ENCODE results near the gene RPRD1B.

RPRD1B gene

GRCh38 chr20:38043512-38044300 is 10.2 kb downstream of the RPRD1B start:
- no peak for DNase-seq

- no peak for DNase-seq
These were observed 11.1 kb downstream of the RPRD1B start for GRCh38 chr20:38044685-38045084.

GRCh38 chr20:38046572-38046971 is 13.0 kb downstream of the RPRD1B start:
- no peak for DNase-seq

GRCh38 chr20:38049800-38050199 is 16.3 kb downstream of the RPRD1B start:
- no peak for DNase-seq

- no peak for DNase-seq
These were observed 17.1 kb downstream of the RPRD1B start for GRCh38 chr20:38050686-38051085.

GRCh38 chr20:38052870-38053269 is 19.3 kb downstream of the RPRD1B start:
- DNase-seq: no peak

GRCh38 chr20:38054647-38055046 is 21.1 kb downstream of the RPRD1B start:
- no peak for DNase-seq

GRCh38 chr20:38055294-38055693 is 21.7 kb downstream of the RPRD1B start:
- DNase-seq: no peak

GRCh38 chr20:38055848-38056247 is 22.3 kb downstream of the RPRD1B start:
- peak; percentile 55 for DNase-seq

GRCh38 chr20:38057351-38057972 is 23.9 kb downstream of the RPRD1B start:
- DNase-seq: peak; percentile 85

- DNase-seq: no peak
These were observed 26.3 kb downstream of the RPRD1B start for GRCh38 chr20:38059832-38060231.

- no peak for DNase-seq
These were observed 27.0 kb downstream of the RPRD1B start for GRCh38 chr20:38060536-38060935.

- peak; percentile 32 for DNase-seq
These were observed 27.6 kb downstream of the RPRD1B start for GRCh38 chr20:38061109-38061508.

GRCh38 chr20:38062890-38063289 is 29.3 kb downstream of the RPRD1B start:
- DNase-seq: no peak

- no peak for DNase-seq
These were observed 30.5 kb downstream of the RPRD1B start for GRCh38 chr20:38063911-38064530.

GRCh38 chr20:38065764-38066375 is 32.3 kb downstream of the RPRD1B start:
- no peak for DNase-seq

GRCh38 chr20:38066969-38067716 is 33.6 kb downstream of the RPRD1B start:
- DNase-seq: no peak

- no peak for DNase-seq
These were observed 34.3 kb downstream of the RPRD1B start for GRCh38 chr20:38067717-38068365.

GRCh38 chr20:38072898-38073297 is 39.4 kb downstream of the RPRD1B start:
- no peak for DNase-seq

- DNase-seq: peak; percentile 65
These were observed 39.9 kb downstream of the RPRD1B start for GRCh38 chr20:38073307-38074071.

GRCh38 chr20:38075161-38075998 is 41.8 kb downstream of the RPRD1B start:
- DNase-seq: no peak

Measured in RPMI8226 (cell line).